Stimulated activated CD4-positive, alpha-beta T cell treated with anti-CD3 and anti-CD28 coated beads, Interleukin-2, amount 100 ng/mL, for 48 hours (primary cell): ENCODE measurements around the gene FCER1G.

Experiments
- DNase-seq, 2 donors: peaks; one replicate each; pipeline ENCODE4 v3.0.0-alpha.2; 2020

The FCER1G gene

GRCh38 chr1:161215076-161215475 is at the start of gene FCER1G:
Gene FCER1G (plus strand): TSS chr1:161215295. CDS start chr1:161215322, 27 bp downstream.
- DNase-seq = no peak

GRCh38 chr1:161165742-161166668 is 49.1 kb upstream of the FCER1G start, which contains the start of gene PPOX:
Gene PPOX (plus strand): TSS chr1:161166426. CDS start chr1:161166848, 422 bp downstream.
- peak; percentile 80 to 86 for DNase-seq

GRCh38 chr1:161166669-161167548 is 48.2 kb upstream of the FCER1G start:
- no peak for DNase-seq

- DNase-seq = no peak
Measured at GRCh38 chr1:161168906-161169305, 46.2 kb upstream of the FCER1G start.

- no peak for DNase-seq
Measured at GRCh38 chr1:161171191-161171590, 43.9 kb upstream of the FCER1G start.

- no peak for DNase-seq
Measured at GRCh38 chr1:161171696-161172095, 43.4 kb upstream of the FCER1G start.

GRCh38 chr1:161172349-161172748 is 42.7 kb upstream of the FCER1G start:
- no peak for DNase-seq

- no peak for DNase-seq
Measured at GRCh38 chr1:161172776-161173376, 42.2 kb upstream of the FCER1G start.

- no peak for DNase-seq
Measured at GRCh38 chr1:161173711-161174110, 41.4 kb upstream of the FCER1G start.

- DNase-seq = no peak
Measured at GRCh38 chr1:161174911-161175310, 40.2 kb upstream of the FCER1G start.

GRCh38 chr1:161175771-161176453 is 39.2 kb upstream of the FCER1G start:
- no peak for DNase-seq

GRCh38 chr1:161176468-161177111 is 38.5 kb upstream of the FCER1G start:
- no peak for DNase-seq

GRCh38 chr1:161177112-161177935 is 37.8 kb upstream of the FCER1G start, which contains the start of gene B4GALT3:
Gene B4GALT3 (minus strand): TSS chr1:161177507. CDS start chr1:161176060, 1,447 bp downstream.
- DNase-seq = peak; percentile 99

- no peak for DNase-seq
Measured at GRCh38 chr1:161177936-161178244, 37.2 kb upstream of the FCER1G start.

GRCh38 chr1:161179698-161180097 is 35.4 kb upstream of the FCER1G start:
- DNase-seq = no peak

GRCh38 chr1:161180639-161181038 is 34.5 kb upstream of the FCER1G start:
- no peak for DNase-seq

- peak in 1 of 2 donors; percentile 36 for DNase-seq
Measured at GRCh38 chr1:161182214-161182613, 32.9 kb upstream of the FCER1G start.

GRCh38 chr1:161185282-161185682 is 29.8 kb upstream of the FCER1G start:
- DNase-seq = peak in 1 of 2 donors; percentile 51

- DNase-seq = no peak
Measured at GRCh38 chr1:161185732-161186311, 29.3 kb upstream of the FCER1G start.

GRCh38 chr1:161187311-161187710 is 27.8 kb upstream of the FCER1G start:
- DNase-seq = no peak

GRCh38 chr1:161188381-161188780 is 26.7 kb upstream of the FCER1G start:
- no peak for DNase-seq
